ENCODE data around the gene SLC35D3.
A peak's percentile ranks its signal among the peaks of the same experiment; 100 is the strongest.
"Not testable (repeated sequence)": the region's sequence is repeated elsewhere in the genome, so short reads cannot be mapped to it uniquely, and the experiment has no call there.

SLC35D3 gene, protein sequence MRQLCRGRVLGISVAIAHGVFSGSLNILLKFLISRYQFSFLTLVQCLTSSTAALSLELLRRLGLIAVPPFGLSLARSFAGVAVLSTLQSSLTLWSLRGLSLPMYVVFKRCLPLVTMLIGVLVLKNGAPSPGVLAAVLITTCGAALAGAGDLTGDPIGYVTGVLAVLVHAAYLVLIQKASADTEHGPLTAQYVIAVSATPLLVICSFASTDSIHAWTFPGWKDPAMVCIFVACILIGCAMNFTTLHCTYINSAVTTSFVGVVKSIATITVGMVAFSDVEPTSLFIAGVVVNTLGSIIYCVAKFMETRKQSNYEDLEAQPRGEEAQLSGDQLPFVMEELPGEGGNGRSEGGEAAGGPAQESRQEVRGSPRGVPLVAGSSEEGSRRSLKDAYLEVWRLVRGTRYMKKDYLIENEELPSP

GRCh38 chr6:136921936-136922684 lies at the start of gene SLC35D3:
TSS of gene SLC35D3 (plus strand) at chr6:136922301. CDS start at chr6:136922429, 128 bp downstream.
- peak; percentile 42 for DNase-seq

GRCh38 chr6:136873748-136874147 lies 48.4 kb upstream of the SLC35D3 start:
- no peak for DNase-seq

GRCh38 chr6:136876469-136876868 lies 45.6 kb upstream of the SLC35D3 start:
- not testable (repeated sequence) for DNase-seq

DNA sequence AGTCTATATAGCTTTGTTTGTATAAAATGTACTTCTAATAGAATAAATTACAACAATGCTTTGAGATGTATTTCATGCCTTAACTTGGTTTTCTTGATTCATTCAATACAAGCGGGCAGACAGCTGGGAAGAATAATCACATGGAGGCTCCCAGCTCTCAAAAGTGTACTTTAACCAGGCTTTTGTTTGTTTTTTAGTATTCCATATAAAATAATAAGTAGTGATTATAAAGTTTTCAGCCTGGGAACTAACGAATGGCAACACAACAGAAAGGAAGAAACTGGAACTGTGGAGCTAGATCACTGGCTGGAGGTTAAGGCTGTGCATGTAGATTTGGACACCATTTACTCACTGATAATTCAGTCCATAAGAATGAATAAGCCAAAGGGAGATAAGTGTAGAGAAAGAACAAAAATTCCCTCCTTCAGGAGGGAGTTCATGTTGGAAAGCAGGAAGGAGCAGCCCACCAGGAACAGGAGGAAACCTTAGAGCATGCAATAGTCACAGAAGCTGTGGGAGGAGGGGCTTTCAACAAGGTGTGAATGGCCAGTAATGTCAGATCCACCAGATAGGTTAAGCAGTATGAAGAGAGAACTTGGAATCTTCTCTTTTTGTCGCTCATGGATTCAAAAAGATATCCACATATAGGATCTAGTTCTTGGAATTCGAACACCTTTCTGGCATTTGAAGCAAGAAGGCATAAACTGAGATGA lies 41.2 kb upstream of the SLC35D3 start:
- DNase-seq = no peak

- no peak for DNase-seq
Observed at GRCh38 chr6:136886091-136886490, 36.0 kb upstream of the SLC35D3 start.

GRCh38 chr6:136887953-136888352 lies 34.1 kb upstream of the SLC35D3 start:
- DNase-seq = no peak

DNA sequence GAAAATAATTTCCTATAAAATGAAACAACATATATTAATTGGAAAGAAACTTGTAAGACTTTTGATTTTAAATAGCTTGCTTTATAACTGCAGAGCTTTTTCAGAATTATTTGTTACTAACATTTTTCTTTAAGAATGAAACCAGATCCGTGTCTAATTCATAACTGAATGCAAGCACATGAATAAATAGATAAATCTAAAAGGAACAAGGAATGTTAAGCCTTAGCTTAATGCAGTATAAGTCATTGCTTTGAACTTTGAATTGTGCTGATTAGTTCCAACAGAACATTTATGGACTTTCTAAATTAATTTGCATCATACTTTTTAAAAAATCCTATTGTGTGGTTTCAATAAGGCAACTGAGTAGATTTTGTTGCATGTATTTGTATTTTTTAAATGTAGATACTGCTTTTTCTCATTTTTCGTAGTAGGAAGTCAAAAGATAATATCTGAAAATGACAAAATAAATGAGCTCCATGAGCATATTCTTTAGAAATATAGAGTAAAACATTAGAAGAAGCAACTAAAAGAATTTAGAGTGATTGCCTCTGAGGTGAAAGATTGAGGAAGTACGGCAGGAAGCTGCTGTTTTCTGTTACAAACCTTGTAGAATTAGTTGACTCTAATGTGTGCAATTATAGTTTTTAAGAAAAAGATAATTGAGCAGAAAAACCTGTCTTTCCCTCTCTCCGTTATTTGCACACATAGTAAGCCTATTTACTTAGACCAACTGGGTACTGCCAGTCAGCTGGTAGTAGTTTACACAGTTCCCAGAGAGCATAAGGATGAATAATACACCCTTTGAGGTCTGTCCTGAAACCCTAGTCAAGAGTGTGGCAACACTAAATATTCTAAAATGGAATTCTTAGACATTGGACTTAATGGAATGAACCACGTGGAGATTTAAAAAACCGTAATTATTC lies 32.6 kb upstream of the SLC35D3 start:
- no peak for DNase-seq

DNA sequence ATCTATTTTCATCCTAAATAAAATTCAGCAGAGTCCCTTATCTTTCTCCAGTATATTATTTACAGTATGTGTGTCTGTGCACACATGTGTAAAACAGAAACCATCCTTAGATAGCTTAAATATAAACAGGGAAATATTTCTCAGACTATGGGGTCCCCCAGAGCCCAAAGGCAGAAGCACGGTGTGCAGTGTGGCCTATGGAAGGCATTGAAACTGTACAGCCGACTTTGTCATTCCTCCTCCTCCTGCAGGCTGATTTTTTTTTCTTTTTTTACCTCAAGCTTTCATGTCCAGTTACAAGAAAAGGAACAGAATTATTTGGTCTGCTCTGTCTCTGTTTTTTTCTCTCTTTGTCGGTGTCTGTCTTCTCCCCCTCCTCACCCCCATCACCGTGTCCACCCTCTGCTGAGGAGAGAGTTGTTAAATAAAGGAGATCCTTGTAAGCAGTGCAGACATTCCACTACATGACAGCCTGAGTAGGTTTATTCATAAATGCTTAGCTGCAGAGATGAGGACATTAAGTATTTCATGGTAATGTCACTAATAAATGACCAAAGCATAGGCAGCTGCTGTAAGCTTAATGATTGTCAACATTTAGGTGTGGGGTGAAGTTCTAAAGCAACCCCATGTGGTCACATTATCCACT lies 31.8 kb upstream of the SLC35D3 start:
- DNase-seq = no peak

DNA sequence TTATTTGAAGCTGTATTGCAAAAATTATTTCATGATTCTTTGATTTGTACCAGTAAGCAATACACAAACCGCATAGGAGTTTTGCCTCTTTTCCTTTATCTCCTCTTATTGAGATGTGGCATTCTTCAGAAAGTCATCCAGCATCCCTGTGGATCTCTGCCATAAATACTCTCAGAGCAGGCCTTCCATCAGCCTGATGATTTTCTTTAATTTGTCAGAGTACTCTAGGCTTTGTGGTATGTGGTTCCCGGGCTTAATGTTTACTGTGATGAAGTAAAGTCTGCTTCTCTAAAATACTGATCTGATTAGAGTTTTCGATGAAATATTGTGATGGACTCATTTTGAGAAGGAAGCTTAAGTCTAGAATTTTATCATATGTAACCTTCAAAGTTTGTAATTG lies 31.1 kb upstream of the SLC35D3 start:
- no peak for DNase-seq

GRCh38 chr6:136893187-136893586 lies 28.9 kb upstream of the SLC35D3 start:
- no peak for DNase-seq

GRCh38 chr6:136895901-136896300 lies 26.2 kb upstream of the SLC35D3 start:
- DNase-seq = no peak

GRCh38 chr6:136897071-136897470 lies 25.0 kb upstream of the SLC35D3 start:
- DNase-seq = no peak

GRCh38 chr6:136901212-136901784 lies 20.8 kb upstream of the SLC35D3 start:
- DNase-seq = no peak

- not testable (repeated sequence) for DNase-seq
Observed at GRCh38 chr6:136904477-136904876, 17.6 kb upstream of the SLC35D3 start.

- DNase-seq = no peak
Observed at GRCh38 chr6:136914947-136915346, 7.2 kb upstream of the SLC35D3 start.

GRCh38 chr6:136918706-136919105 lies 3.4 kb upstream of the SLC35D3 start:
- DNase-seq = no peak

- no peak for DNase-seq
Observed at GRCh38 chr6:136920216-136920615, 1.9 kb upstream of the SLC35D3 start.

DNA sequence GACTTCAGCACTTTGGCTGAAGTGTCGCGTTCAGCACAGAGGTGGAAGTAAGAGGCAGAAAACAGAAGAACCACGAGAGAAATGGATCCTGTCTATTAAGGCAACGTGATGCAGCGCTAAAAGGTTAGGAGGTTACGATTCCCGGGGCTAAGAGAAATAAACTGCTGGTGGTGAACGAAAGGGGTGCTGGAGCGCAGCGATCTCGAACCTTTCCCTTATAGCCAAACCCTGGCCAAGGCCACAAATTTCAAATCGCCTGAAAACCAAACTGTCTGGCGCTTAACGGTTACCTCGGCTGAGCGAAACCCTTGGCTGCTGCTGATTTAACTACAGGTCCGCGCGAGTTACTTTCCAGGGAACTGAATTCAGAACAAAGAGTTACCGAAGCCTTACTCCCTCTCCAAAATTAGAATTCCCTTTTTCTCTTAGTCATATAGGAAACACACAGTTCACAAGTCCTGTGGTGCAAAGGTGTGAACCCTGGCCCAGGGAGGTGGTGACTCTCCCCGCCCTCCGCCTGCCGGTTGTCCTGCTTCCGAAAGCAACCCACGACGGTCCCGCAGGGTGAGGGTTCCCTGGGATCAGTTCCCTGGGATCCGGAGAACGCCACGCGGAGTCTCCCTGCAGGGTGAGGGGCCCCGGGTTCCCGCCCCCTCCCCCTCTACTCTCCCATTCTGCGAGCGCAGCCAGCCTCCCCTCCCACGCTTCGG lies 1.3 kb upstream of the SLC35D3 start:
- peak; percentile 50 for DNase-seq

DNA sequence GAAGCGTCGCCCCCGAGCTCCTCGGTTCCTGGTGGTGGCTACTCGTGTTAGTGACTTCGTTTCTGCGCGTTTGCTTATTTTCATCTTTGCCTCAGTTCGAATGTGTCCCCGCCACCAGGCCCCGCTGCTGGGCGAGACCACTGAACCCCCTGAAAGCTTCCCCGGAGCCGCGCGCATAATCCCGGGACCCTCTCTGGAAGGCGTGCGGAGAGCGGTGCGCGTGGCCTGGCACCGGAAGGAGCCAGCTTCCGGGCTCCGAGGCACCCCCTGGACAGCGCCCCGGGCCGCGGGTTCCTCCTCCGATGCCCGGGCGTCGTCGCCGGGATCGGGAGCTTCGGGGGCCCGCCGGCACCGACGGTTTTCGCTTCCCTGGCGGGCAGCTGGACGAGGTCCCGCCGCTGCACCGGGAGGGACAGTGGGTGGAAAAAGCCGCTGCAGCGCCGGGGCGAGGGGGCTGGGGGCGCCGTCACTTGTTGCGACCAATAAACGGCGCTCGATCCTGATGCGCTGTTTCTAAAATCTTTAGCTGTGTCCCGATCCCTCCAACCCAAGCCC lies 643 bp upstream of the SLC35D3 start:
- DNase-seq = peak; percentile 17

DNA sequence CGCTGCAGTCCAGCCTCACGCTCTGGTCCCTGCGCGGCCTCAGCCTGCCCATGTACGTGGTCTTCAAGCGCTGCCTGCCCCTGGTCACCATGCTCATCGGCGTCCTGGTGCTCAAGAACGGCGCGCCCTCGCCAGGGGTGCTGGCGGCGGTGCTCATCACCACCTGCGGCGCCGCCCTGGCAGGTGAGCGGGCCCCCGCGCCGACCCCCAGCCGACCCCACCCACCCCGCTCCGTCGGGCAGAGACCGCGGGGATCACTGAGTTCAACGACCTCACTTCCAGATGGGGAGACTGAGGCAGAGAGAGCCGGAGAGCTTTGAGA lies 545 bp downstream of the SLC35D3 start:
- peak; percentile 36 for DNase-seq

All from stimulated activated CD4-positive, alpha-beta T cell treated with anti-CD3 and anti-CD28 coated beads, Interleukin-15, amount 100 ng/mL, for 24 hours (primary cell).